Endothelial cell of umbilical vein (primary cell): Measurements from ENCODE around the gene CHMP6. TPM values are rescaled to one million over a fixed set of nuclear protein-coding genes. Genes with fewer than 3 reads are reported as not detected.

Source experiments
- BruUV-seq: library from RNA; stranded (reverse); fragments of 400-500 nt; replicated peaks from 2 replicates; lab custom pipeline; 2021; lab: Mats Ljungman, UMichigan
- CTCF ChIA-PET: fragments of 300-600, 350-600 bp; sonication (Branson Sonifier 250); formaldehyde crosslinking; loops from one replicate; lab custom pipeline; 2021; ENCODE audit warnings: antibody characterized with exemption, inconsistent platforms; lab: Charles Lee
- POLR2A ChIA-PET: fragments of 300-600, 350-600 bp; sonication (Branson Sonifier 250); formaldehyde crosslinking; loops from one replicate; lab custom pipeline; 2021; ENCODE audit warnings: antibody characterized with exemption, inconsistent platforms; lab: Charles Lee
- DNase-seq: peaks from one replicate; pipeline ENCODE4 v3.0.0-alpha.2; 2011; ENCODE audit warnings: low read depth, low spot score
- FAIRE-seq: peaks from 2 replicates; lab custom pipeline; 2011; peaks lifted over from hg19 to GRCh38; lab: Jason Lieb, UNC
- H2AFZ ChIP-seq: 2 replicates; pipeline ENCODE4 v1.6.0; 2012; ENCODE audit warnings: low read depth, low read length, control low read depth, inconsistent platforms
- H3K27ac ChIP-seq: 2 replicates; pipeline ENCODE4 v1.5.1; 2011; ENCODE audit warnings: low read depth, mild to moderate bottlenecking, control low read depth, low read length, moderate library complexity; ENCODE audit not compliant: insufficient read depth
- H3K27me3 ChIP-seq, 2 experiments: 2 replicates each; pipeline versions ENCODE4 v1.6.0 to v1.6.1; 2011; ENCODE audit warnings: low read length in 2 of 2, mixed read lengths in 1 of 2; ENCODE audit not compliant: control insufficient read depth in 2 of 2, insufficient read depth in 2 of 2
- H3K36me3 ChIP-seq, 2 experiments: 2 replicates in 1 of 2; 3 replicates in 1 of 2; pipeline ENCODE4 v1.5.1; 2011; ENCODE audit warnings: low read length in 2 of 2, mild to moderate bottlenecking in 1 of 2, moderate library complexity in 1 of 2; ENCODE audit not compliant: control insufficient read depth in 2 of 2, insufficient read depth in 2 of 2; ENCODE audit errors: extremely low read depth in 1 of 2
- H3K4me1 ChIP-seq: 3 replicates; pipeline ENCODE4 v1.5.1; 2011; ENCODE audit warnings: mild to moderate bottlenecking, low read length; ENCODE audit not compliant: control insufficient read depth, insufficient read depth; ENCODE audit errors: extremely low read depth
- H3K4me2 ChIP-seq: 2 replicates; pipeline ENCODE4 v1.6.1; 2011; ENCODE audit warnings: low read length, control low read depth, mixed read lengths; ENCODE audit not compliant: insufficient read depth
- H3K4me3 ChIP-seq, 3 experiments: fragments of 200-600 bp in 1 of 3; sonication (generic), shearing (Covaris generic) in 1 of 3; replicated peaks in 1 of 3; 2 replicates each; pipeline ENCODE4 v1.5.1; 2011 to 2016; ENCODE audit warnings: control low read depth in 3 of 3, low read length in 3 of 3, mild to moderate bottlenecking in 2 of 3, inconsistent platforms in 1 of 3, low read depth in 1 of 3, moderate library complexity in 1 of 3; ENCODE audit not compliant: insufficient read depth in 1 of 3
- H3K79me2 ChIP-seq: 2 replicates; pipeline ENCODE4 v1.6.0; 2012; ENCODE audit warnings: low read length, inconsistent platforms; ENCODE audit not compliant: control insufficient read depth, insufficient read depth
- H3K9ac ChIP-seq: replicated peaks from 2 replicates; pipeline ENCODE3; 2011; ENCODE audit warnings: low read length, control low read depth; ENCODE audit not compliant: insufficient read depth; ENCODE audit errors: extremely low read depth
- H3K9me1 ChIP-seq: replicated peaks from 3 replicates; pipeline ENCODE4 v1.6.0; 2011; ENCODE audit warnings: mild to moderate bottlenecking, low read length; ENCODE audit not compliant: control insufficient read depth, insufficient read depth; ENCODE audit errors: extremely low read depth
- H3K9me3 ChIP-seq: replicated peaks from 2 replicates; pipeline ENCODE4 v1.5.1; 2012; ENCODE audit warnings: low read length, inconsistent platforms; ENCODE audit not compliant: control insufficient read depth, insufficient read depth
- H4K20me1 ChIP-seq: replicated peaks from 2 replicates; pipeline ENCODE3; 2011; ENCODE audit warnings: mild to moderate bottlenecking, low read length; ENCODE audit not compliant: control insufficient read depth, insufficient read depth; ENCODE audit errors: extremely low read depth
- EZH2 ChIP-seq: IDR thresholded peaks from 2 replicates; pipeline ENCODE4 v1.6.1; 2012; ENCODE audit warnings: borderline replicate concordance, low read depth, mild to moderate bottlenecking, moderate library complexity, low read length, inconsistent platforms; ENCODE audit not compliant: severe bottlenecking
- FOS ChIP-seq: IDR thresholded peaks from 2 replicates; pipeline ENCODE4 v1.6.1; 2011; ENCODE audit warnings: mild to moderate bottlenecking, low read length, moderate library complexity, borderline replicate concordance; ENCODE audit not compliant: insufficient read depth
- JUN ChIP-seq: IDR thresholded peaks from 2 replicates; pipeline ENCODE4 v1.6.1; 2011; ENCODE audit warnings: borderline replicate concordance, low read depth; ENCODE audit not compliant: insufficient read length, insufficient read depth
- MYC ChIP-seq: IDR thresholded peaks from one replicate; pipeline ENCODE4 v1.6.1; 2011; ENCODE audit warnings: mild to moderate bottlenecking, low read depth, low read length
- POLR2A ChIP-seq: IDR thresholded peaks from 2 replicates; pipeline ENCODE4 v1.6.1; 2012; ENCODE audit warnings: low read depth, mild to moderate bottlenecking, control low read depth, low read length
- POLR2AphosphoS5 ChIP-seq: IDR thresholded peaks from 2 replicates; pipeline ENCODE4 v1.6.1; 2012; ENCODE audit warnings: low read depth, mild to moderate bottlenecking, control low read depth, low read length, moderate library complexity; ENCODE audit not compliant: insufficient read depth
- dilution Hi-C: fragments of 300-500 bp; cut with MboI; formaldehyde crosslinking; loops from one replicate; pipeline ENCODE4 v1.15.0; 2019; ENCODE audit warnings: low sequenced_read_pairs; ENCODE audit not compliant: extremely low pct_ligation_motif_present
- intact Hi-C: fragments of 100-400 bp; cut with micrococcal nuclease; formaldehyde crosslinking; loops from one replicate; pipeline ENCODE4 v1.10.0; 2022
- polyA plus RNA-seq, 4 experiments: library from polyadenylated mRNA; depleted of rRNA in 3 of 4; stranded (reverse) in 3 of 4; unstranded in 1 of 4; fragments of >200 nt; gene quantifications; 2 replicates each; pipeline versions ENCODE4 v1.2.1 to v1.2.3, GENCODE V29; 2011 to 2012; ENCODE audit warnings: missing spikeins in 1 of 4
- total RNA-seq: library from RNA; stranded (reverse); gene quantifications from 2 replicates; pipeline ENCODE4 v1.2.3, GENCODE V29; 2021
- TF ChIP-seq, protein P1 (sequence below), 2 donors: IDR thresholded peaks; 1 replicate in 1 of 2; 2 replicates in 1 of 2; pipeline ENCODE4 v1.5.1; 2011; ENCODE audit warnings: low read length in 2 of 2, mild to moderate bottlenecking in 2 of 2, moderate library complexity in 2 of 2, control low read depth in 1 of 2, inconsistent platforms in 1 of 2, low read depth in 1 of 2; ENCODE audit not compliant: insufficient read depth in 1 of 2; ENCODE audit errors: extremely low read depth in 1 of 2
- TF ChIP-seq, protein P2 (sequence below): IDR thresholded peaks from 2 replicates; pipeline ENCODE4 v1.6.1; 2011; ENCODE audit not compliant: insufficient read depth, insufficient read length

The CHMP6 gene
- total and polyA plus RNA-seq, 2 donors (not counting 3 experiments of a cell fraction or from before 2014, with no cell fraction given): 42.5 to 48.5 TPM

DNA sequence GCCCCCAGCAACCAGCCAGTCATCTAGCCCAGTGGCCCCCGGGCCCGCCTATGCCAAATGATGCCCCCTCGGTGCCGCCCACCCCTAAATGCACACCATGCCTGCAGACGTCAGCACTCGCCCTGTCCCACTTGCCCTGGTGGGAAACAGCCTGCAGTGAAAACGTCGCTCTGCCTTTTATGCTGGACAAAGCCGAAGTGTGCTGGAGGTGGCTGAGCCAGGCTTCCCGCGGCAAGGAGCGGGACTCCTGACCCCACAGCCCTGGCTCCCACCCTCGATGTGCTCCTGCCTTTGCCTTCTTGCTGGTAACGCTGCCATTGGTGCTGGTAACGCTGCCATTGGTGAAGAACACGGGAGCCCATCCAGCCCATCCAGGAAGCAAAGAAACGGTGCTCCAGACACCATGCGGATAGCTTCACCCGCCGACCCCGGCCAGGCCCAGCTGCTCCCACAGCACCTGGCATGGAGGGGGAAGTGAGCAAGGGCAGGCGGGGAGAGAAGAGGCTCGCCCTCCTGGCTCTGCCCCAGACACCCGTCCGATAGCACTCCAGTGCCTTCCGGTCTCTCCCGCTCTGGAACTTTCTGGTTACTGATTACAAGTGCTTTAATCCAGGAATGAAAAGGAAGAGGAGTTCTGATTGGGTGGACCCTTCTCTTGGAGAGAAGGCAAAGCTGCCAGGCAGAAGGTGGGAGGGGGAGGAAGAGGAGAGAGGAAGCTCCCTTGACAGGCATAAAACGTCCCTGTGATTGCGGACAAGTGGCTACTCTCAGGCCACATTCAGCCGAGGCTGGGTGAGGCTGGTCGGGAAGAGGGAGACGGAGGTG, 39.3 kb downstream of the CHMP6 start:
- TF ChIP-seq MYC (no peak), POLR2A (no peak), POLR2AphosphoS5 (no peak), JUN (no peak), EZH2 (no peak), FOS (no peak)
- TF ChIP-seq, protein P1, sequence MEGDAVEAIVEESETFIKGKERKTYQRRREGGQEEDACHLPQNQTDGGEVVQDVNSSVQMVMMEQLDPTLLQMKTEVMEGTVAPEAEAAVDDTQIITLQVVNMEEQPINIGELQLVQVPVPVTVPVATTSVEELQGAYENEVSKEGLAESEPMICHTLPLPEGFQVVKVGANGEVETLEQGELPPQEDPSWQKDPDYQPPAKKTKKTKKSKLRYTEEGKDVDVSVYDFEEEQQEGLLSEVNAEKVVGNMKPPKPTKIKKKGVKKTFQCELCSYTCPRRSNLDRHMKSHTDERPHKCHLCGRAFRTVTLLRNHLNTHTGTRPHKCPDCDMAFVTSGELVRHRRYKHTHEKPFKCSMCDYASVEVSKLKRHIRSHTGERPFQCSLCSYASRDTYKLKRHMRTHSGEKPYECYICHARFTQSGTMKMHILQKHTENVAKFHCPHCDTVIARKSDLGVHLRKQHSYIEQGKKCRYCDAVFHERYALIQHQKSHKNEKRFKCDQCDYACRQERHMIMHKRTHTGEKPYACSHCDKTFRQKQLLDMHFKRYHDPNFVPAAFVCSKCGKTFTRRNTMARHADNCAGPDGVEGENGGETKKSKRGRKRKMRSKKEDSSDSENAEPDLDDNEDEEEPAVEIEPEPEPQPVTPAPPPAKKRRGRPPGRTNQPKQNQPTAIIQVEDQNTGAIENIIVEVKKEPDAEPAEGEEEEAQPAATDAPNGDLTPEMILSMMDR (IDR thresholded peaks at IDR 0.05; ENCODE audit: extremely low read depth in 1 of 2, insufficient read depth in 1 of 2, low read depth in 1 of 2, low read length in 2 of 2): no peak
- TF ChIP-seq, protein P2, sequence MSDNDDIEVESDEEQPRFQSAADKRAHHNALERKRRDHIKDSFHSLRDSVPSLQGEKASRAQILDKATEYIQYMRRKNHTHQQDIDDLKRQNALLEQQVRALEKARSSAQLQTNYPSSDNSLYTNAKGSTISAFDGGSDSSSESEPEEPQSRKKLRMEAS: no peak
- H2AFZ ChIP-seq: no peak overlapping the region
- H3K9me3 ChIP-seq: no peaks in the 10 kb centered on the region
- H3K4me1 ChIP-seq: peaks cover 10% of the 10 kb centered on the region
- DNase-seq: peak; percentile 32
- POLR2A ChIA-PET: no interaction called here
- no peak overlapping the region for H3K27ac ChIP-seq
- no peak overlapping the region for H3K4me2 ChIP-seq
- dilution Hi-C loops: no loop called here
- H3K9ac ChIP-seq: no peak overlapping the region
- intact Hi-C loops: loop anchor here (5.0 kb wide), 1 partner anchor 191 kb away; the partner anchor contains the start of gene CEP131
- FAIRE-seq: no peak
- no peaks in the 10 kb centered on the region for H3K79me2 ChIP-seq
- peaks cover 0 to 2% of the 10 kb centered on the region in 2 experiments for H3K36me3 ChIP-seq
- CTCF ChIA-PET: interaction anchor here (1.0 to 1.5 kb wide), 2 partner anchors 10 to 71 kb away, joined by 3 to 4 read pairs; no protein-coding TSS in a partner anchor
- no peaks in the 10 kb centered on the region for H4K20me1 ChIP-seq
- no peak overlapping the region for H3K4me3 ChIP-seq
- no peaks in the 10 kb centered on the region for H3K9me1 ChIP-seq
- H3K27me3 ChIP-seq: peaks cover 0 to 2% of the 10 kb centered on the region in 2 experiments
- BruUV-seq: no TSS peak
